ENCODE results near the gene MAST2. TPM values are rescaled to one million over a fixed set of nuclear protein-coding genes. Genes with fewer than 3 reads are reported as not detected.
A peak's percentile ranks its signal among the peaks of the same experiment; 100 is the strongest.
"Not testable (repeated sequence)": the region's sequence is repeated elsewhere in the genome, so short reads cannot be mapped to it uniquely, and the experiment has no call there.

The MAST2 gene
- total RNA-seq, 1 experiment from 2014 or later: 14.2 TPM

- DNase-seq (ENCODE audit: low read depth): peak; percentile 91
These were observed 88.8 kb downstream of the MAST2 start for GRCh38 chr1:45892068-45892785.

- DNase-seq (ENCODE audit: low read depth): no peak
These were observed 90.9 kb downstream of the MAST2 start for GRCh38 chr1:45894331-45894730.

- DNase-seq (ENCODE audit: low read depth): no peak
These were observed 91.5 kb downstream of the MAST2 start for GRCh38 chr1:45894921-45895320.

- DNase-seq (ENCODE audit: low read depth): no peak
These were observed 92.0 kb downstream of the MAST2 start for GRCh38 chr1:45895406-45895805.

GRCh38 chr1:45906883-45907282 lies 103.5 kb downstream of the MAST2 start:
- no peak for DNase-seq (ENCODE audit: low read depth)

GRCh38 chr1:45908611-45909140 lies 105.3 kb downstream of the MAST2 start:
- no peak for DNase-seq (ENCODE audit: low read depth)

GRCh38 chr1:45911634-45912033 lies 108.2 kb downstream of the MAST2 start:
- DNase-seq (ENCODE audit: low read depth): no peak

GRCh38 chr1:45913183-45913683 lies 109.8 kb downstream of the MAST2 start:
- peak; percentile 86 for DNase-seq (ENCODE audit: low read depth)

- no peak for DNase-seq (ENCODE audit: low read depth)
These were observed 110.5 kb downstream of the MAST2 start for GRCh38 chr1:45913731-45914501.

GRCh38 chr1:45914836-45915235 lies 111.4 kb downstream of the MAST2 start:
- no peak for DNase-seq (ENCODE audit: low read depth)

- DNase-seq (ENCODE audit: low read depth): no peak
These were observed 119.0 kb downstream of the MAST2 start for GRCh38 chr1:45922374-45922773.

GRCh38 chr1:45922813-45923212 lies 119.4 kb downstream of the MAST2 start:
- no peak for DNase-seq (ENCODE audit: low read depth)

- no peak for DNase-seq (ENCODE audit: low read depth)
These were observed 119.9 kb downstream of the MAST2 start for GRCh38 chr1:45923343-45923742.

GRCh38 chr1:45924736-45925135 lies 121.3 kb downstream of the MAST2 start:
- no peak for DNase-seq (ENCODE audit: low read depth)

- no peak for DNase-seq (ENCODE audit: low read depth)
These were observed 122.4 kb downstream of the MAST2 start for GRCh38 chr1:45925728-45926287.

GRCh38 chr1:45926330-45926729 lies 122.9 kb downstream of the MAST2 start:
- DNase-seq (ENCODE audit: low read depth): no peak

GRCh38 chr1:45927231-45927915 lies 124.0 kb downstream of the MAST2 start:
- DNase-seq (ENCODE audit: low read depth): not testable (repeated sequence)

GRCh38 chr1:45928486-45929205 lies 125.2 kb downstream of the MAST2 start:
- no peak for DNase-seq (ENCODE audit: low read depth)

- DNase-seq (ENCODE audit: low read depth): peak; percentile 70
These were observed 125.9 kb downstream of the MAST2 start for GRCh38 chr1:45929257-45929687.

GRCh38 chr1:45930258-45931150 lies 127.1 kb downstream of the MAST2 start:
- no peak for DNase-seq (ENCODE audit: low read depth)

All from RPMI7951 (cell line).